SH-SY5Y (cell line): ENCODE measurements around the gene SLC24A4.

Source experiments
- GATA2 ChIP-seq: IDR thresholded peaks from 2 replicates; pipeline ENCODE4 v1.6.1; 2011; ENCODE audit warnings: mild to moderate bottlenecking, low read depth, low read length
- GATA3 ChIP-seq: IDR thresholded peaks from 2 replicates; pipeline ENCODE4 v1.6.1; 2011; ENCODE audit warnings: low read depth, mild to moderate bottlenecking, low read length, moderate library complexity

DNA sequence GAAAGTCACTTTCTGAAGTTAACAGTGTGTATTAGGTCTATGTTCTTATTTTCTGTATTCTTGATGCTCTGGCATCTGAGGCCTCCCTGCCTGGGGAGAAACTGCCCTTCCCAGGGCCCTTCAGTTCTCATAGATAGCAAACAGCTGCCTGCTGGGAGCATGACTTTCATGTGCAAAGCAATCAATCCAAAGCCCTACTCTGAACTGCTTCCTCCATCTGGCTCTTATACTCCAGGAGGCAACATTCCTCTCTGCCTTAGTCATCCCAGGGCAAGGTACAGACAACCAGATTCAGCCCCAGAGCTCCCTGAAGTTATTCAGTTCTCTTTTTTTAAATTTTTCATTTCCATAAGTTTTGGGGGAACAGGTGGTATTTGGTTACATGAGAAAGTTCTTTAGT lies 149.0 kb downstream of the SLC24A4 start:
- no peak for TF ChIP-seq GATA3
- TF ChIP-seq GATA2: no peak
